H1 (cell line): ENCODE measurements around the gene SRGAP3. TPM values are rescaled to one million over a fixed set of nuclear protein-coding genes. Genes with fewer than 3 reads are reported as not detected.

Experiments
- CTCF ChIA-PET: fragments of 300-600 bp; sonication (Branson Sonifier 250); formaldehyde crosslinking; loops from one replicate; lab custom pipeline; 2021; ENCODE audit not compliant: partially characterized antibody; lab: Charles Lee
- POLR2A ChIA-PET: fragments of 300-600 bp; sonication (Branson Sonifier 250); formaldehyde crosslinking; loops from one replicate; lab custom pipeline; 2021; ENCODE audit warnings: inconsistent platforms; ENCODE audit not compliant: partially characterized antibody; lab: Charles Lee
- DNase-seq, 2 experiments: peaks; one replicate each; pipeline versions ENCODE4 v3.0.0 to v3.0.0-alpha.2; 2010 to 2022; ENCODE audit warnings: low spot score in 2 of 2, low read depth in 1 of 2, mixed read lengths in 1 of 2
- FAIRE-seq: peaks from 2 replicates; lab custom pipeline; 2011; peaks lifted over from hg19 to GRCh38; lab: Jason Lieb, UNC
- H2AFZ ChIP-seq: 2 replicates; pipeline ENCODE4 v1.8.1; 2012; ENCODE audit warnings: low read length, inconsistent platforms
- H2AK5ac ChIP-seq: 2 replicates; pipeline ENCODE4 v1.6.1; 2013; ENCODE audit warnings: low read depth, low read length
- H2BK120ac ChIP-seq: replicated peaks from 2 replicates; pipeline ENCODE3; 2013; ENCODE audit warnings: low read depth, low read length, inconsistent platforms
- H2BK12ac ChIP-seq: 2 replicates; pipeline ENCODE4 v1.6.1; 2013; ENCODE audit warnings: low read depth, low read length
- H2BK15ac ChIP-seq: 2 replicates; pipeline ENCODE4 v1.6.1; 2013; ENCODE audit warnings: low read length
- H2BK20ac ChIP-seq: 2 replicates; pipeline ENCODE4 v1.6.1; 2013; ENCODE audit warnings: low read length
- H2BK5ac ChIP-seq: 2 replicates; pipeline ENCODE4 v1.6.1; 2013; ENCODE audit warnings: low read depth, low read length
- H3K14ac ChIP-seq: 2 replicates; pipeline ENCODE4 v1.6.1; 2013; ENCODE audit warnings: inconsistent platforms; ENCODE audit not compliant: insufficient read length
- H3K18ac ChIP-seq: 2 replicates; pipeline ENCODE4 v1.6.1; 2013; ENCODE audit warnings: low read length; ENCODE audit errors: extremely low read depth
- H3K23ac ChIP-seq: 2 replicates; pipeline ENCODE4 v1.6.1; 2013; ENCODE audit warnings: inconsistent platforms; ENCODE audit not compliant: insufficient read length
- H3K23me2 ChIP-seq: 2 replicates; pipeline ENCODE4 v1.6.1; 2013; ENCODE audit warnings: low read depth, low read length
- H3K27ac ChIP-seq: 2 replicates; pipeline ENCODE4 v1.6.1; 2011; ENCODE audit warnings: low read depth, low read length, inconsistent platforms
- H3K27me3 ChIP-seq, 4 experiments: replicated peaks in 1 of 4; 1 replicate in 1 of 4; 2 replicates in 3 of 4; pipeline versions ENCODE4 v1.6.1 to v1.8.1; 2011 to 2013; ENCODE audit warnings: low read length in 3 of 4, mild to moderate bottlenecking in 3 of 4, inconsistent platforms in 2 of 4, mixed read lengths in 2 of 4, moderate library complexity in 1 of 4; ENCODE audit not compliant: control insufficient read depth in 3 of 4, insufficient read depth in 3 of 4; ENCODE audit errors: extremely low read depth in 1 of 4
- H3K36me3 ChIP-seq, 4 experiments: 2 replicates each; pipeline versions ENCODE4 v1.6.1 to v1.8.1; 2011 to 2013; ENCODE audit warnings: mild to moderate bottlenecking in 4 of 4, low read length in 3 of 4, moderate library complexity in 2 of 4, control low read depth in 1 of 4, inconsistent platforms in 1 of 4; ENCODE audit not compliant: insufficient read depth in 4 of 4, control insufficient read depth in 2 of 4
- H3K4ac ChIP-seq: replicated peaks from 2 replicates; pipeline ENCODE3; 2013; ENCODE audit warnings: low read length, low read depth, mixed read lengths, inconsistent platforms; ENCODE audit not compliant: insufficient read length
- H3K4me1 ChIP-seq, 4 experiments: replicated peaks in 1 of 4; 1 replicate in 1 of 4; 2 replicates in 3 of 4; pipeline versions ENCODE4 v1.6.1 to v1.8.1; 2011 to 2013; ENCODE audit warnings: low read length in 3 of 4, inconsistent platforms in 2 of 4, mixed read lengths in 1 of 4; ENCODE audit not compliant: insufficient read depth in 4 of 4, control insufficient read depth in 3 of 4
- H3K4me2 ChIP-seq, 2 experiments: 2 replicates each; pipeline versions ENCODE4 v1.6.1 to v1.8.1; 2011 to 2013; ENCODE audit warnings: low read depth in 2 of 2, low read length in 2 of 2, control low read depth in 1 of 2, inconsistent platforms in 1 of 2, mild to moderate bottlenecking in 1 of 2; ENCODE audit not compliant: insufficient read depth in 1 of 2
- H3K4me3 ChIP-seq, 4 experiments: fragments of 200-600, 300-600 bp in 1 of 4; sonication (generic), shearing (Covaris generic), sonication (Bioruptor Twin) in 1 of 4; 2 replicates each; pipeline versions ENCODE4 v1.5.1 to v1.8.1; 2011 to 2016; ENCODE audit warnings: low read length in 4 of 4, low read depth in 3 of 4, control low read depth in 2 of 4, inconsistent platforms in 2 of 4, mild to moderate bottlenecking in 2 of 4, mixed read lengths in 1 of 4, moderate library complexity in 1 of 4; ENCODE audit not compliant: insufficient read depth in 2 of 4; ENCODE audit errors: extremely low read depth in 1 of 4
- H3K56ac ChIP-seq: replicated peaks from 2 replicates; pipeline ENCODE3; 2013; ENCODE audit warnings: low read depth, mild to moderate bottlenecking, mixed read lengths, low read length, inconsistent platforms; ENCODE audit not compliant: insufficient read length
- H3K79me1 ChIP-seq: 2 replicates; pipeline ENCODE4 v1.6.1; 2013; ENCODE audit warnings: low read depth, low read length, control low read depth
- H3K79me2 ChIP-seq, 2 experiments: 2 replicates each; pipeline versions ENCODE4 v1.6.1 to v1.8.1; 2012 to 2013; ENCODE audit warnings: low read length in 2 of 2, mild to moderate bottlenecking in 2 of 2, inconsistent platforms in 1 of 2; ENCODE audit not compliant: insufficient read depth in 2 of 2, control insufficient read depth in 1 of 2
- H3K9ac ChIP-seq, 4 experiments: replicated peaks in 1 of 4; 1 replicate in 1 of 4; 2 replicates in 3 of 4; pipeline versions ENCODE4 v1.6.1 to v1.8.1; 2011 to 2013; ENCODE audit warnings: low read depth in 3 of 4, low read length in 3 of 4, control low read depth in 2 of 4, mild to moderate bottlenecking in 2 of 4, moderate library complexity in 2 of 4, inconsistent platforms in 1 of 4; ENCODE audit errors: extremely low read depth in 1 of 4
- H3K9me3 ChIP-seq, 2 experiments: 2 replicates each; pipeline versions ENCODE4 v1.6.1 to v1.8.1; 2012 to 2013; ENCODE audit warnings: mild to moderate bottlenecking in 2 of 2, moderate library complexity in 2 of 2, control low read depth in 1 of 2, inconsistent platforms in 1 of 2, low read depth in 1 of 2, low read length in 1 of 2, mixed read lengths in 1 of 2; ENCODE audit not compliant: insufficient read depth in 2 of 2
- H4K20me1 ChIP-seq, 2 experiments: replicated peaks in 1 of 2; 2 replicates each; pipeline versions ENCODE3 to v1.8.1; 2011 to 2013; ENCODE audit warnings: inconsistent platforms in 2 of 2, low read length in 2 of 2, mild to moderate bottlenecking in 1 of 2; ENCODE audit not compliant: insufficient read depth in 2 of 2, control insufficient read depth in 1 of 2
- H4K5ac ChIP-seq: 2 replicates; pipeline ENCODE4 v1.6.1; 2013; ENCODE audit warnings: low read length, low read depth, mixed read lengths, inconsistent platforms; ENCODE audit not compliant: insufficient read length
- H4K8ac ChIP-seq: 2 replicates; pipeline ENCODE4 v1.8.0; 2013; ENCODE audit warnings: mild to moderate bottlenecking, moderate library complexity, low read length, inconsistent platforms; ENCODE audit not compliant: insufficient read depth; ENCODE audit errors: extremely low read depth
- H4K91ac ChIP-seq: replicated peaks from 2 replicates; pipeline ENCODE3; 2013; ENCODE audit warnings: low read length, mixed read lengths, inconsistent platforms; ENCODE audit not compliant: insufficient read length
- CBX5 ChIP-seq: fragments of 300-800, 300-1000 bp; sonication (generic); IDR thresholded peaks from 2 replicates; pipeline ENCODE4 v1.7.1; 2016; ENCODE audit warnings: antibody characterized with exemption, low read length, low read depth
- CEBPB ChIP-seq: IDR thresholded peaks from 2 replicates; pipeline ENCODE4 v1.6.1; 2012; ENCODE audit warnings: low read depth, low read length
- FOSL1 ChIP-seq: IDR thresholded peaks from 2 replicates; pipeline ENCODE4 v1.6.1; 2011; ENCODE audit warnings: mild to moderate bottlenecking, low read depth, low read length, moderate library complexity; ENCODE audit not compliant: insufficient read depth
- GABPA ChIP-seq: IDR thresholded peaks from 2 replicates; pipeline ENCODE4 v1.6.1; 2011; ENCODE audit warnings: mild to moderate bottlenecking, low read length, moderate library complexity, borderline replicate concordance; ENCODE audit not compliant: insufficient read depth
- JUND ChIP-seq: IDR thresholded peaks from 2 replicates; pipeline ENCODE4 v1.6.1; 2011; ENCODE audit warnings: mild to moderate bottlenecking, improper control_type of control experiment, low read length
- KDM4A ChIP-seq: IDR thresholded peaks from one replicate; pipeline ENCODE4 v1.7.1; 2012; ENCODE audit warnings: low read depth, mild to moderate bottlenecking, moderate library complexity, low read length, inconsistent platforms; ENCODE audit not compliant: severe bottlenecking
- POLR2A ChIP-seq, 2 experiments: IDR thresholded peaks; 1 replicate in 1 of 2; 2 replicates in 1 of 2; pipeline ENCODE4 v1.6.1; 2011; ENCODE audit warnings: low read depth in 2 of 2, low read length in 2 of 2, mild to moderate bottlenecking in 2 of 2; ENCODE audit errors: control extremely low read depth in 1 of 2
- POLR2AphosphoS5 ChIP-seq: IDR thresholded peaks from 2 replicates; pipeline ENCODE4 v1.6.1; 2011; ENCODE audit warnings: low read depth, low read length
- POU5F1 ChIP-seq: IDR thresholded peaks from 2 replicates; pipeline ENCODE4 v1.6.1; 2011; ENCODE audit warnings: low read depth, mild to moderate bottlenecking, low read length, moderate library complexity
- RFX5 ChIP-seq: IDR thresholded peaks from 2 replicates; pipeline ENCODE4 v1.6.1; 2011; ENCODE audit warnings: low read depth, low read length, improper control_type of control experiment, borderline replicate concordance
- SIN3A ChIP-seq, 2 experiments: IDR thresholded peaks in 1 of 2; conservative IDR thresholded peaks in 1 of 2; 2 replicates each; pipeline ENCODE4 v1.6.1; 2011 to 2012; ENCODE audit warnings: low read length in 2 of 2, improper control_type of control experiment in 1 of 2, low read depth in 1 of 2, mild to moderate bottlenecking in 1 of 2
- SIX5 ChIP-seq: IDR thresholded peaks from 2 replicates; pipeline ENCODE4 v1.6.1; 2011; ENCODE audit warnings: mild to moderate bottlenecking, low read depth, low read length
- SP1 ChIP-seq: IDR thresholded peaks from 2 replicates; pipeline ENCODE4 v1.6.1; 2011; ENCODE audit warnings: low read depth, low read length
- SP2 ChIP-seq: IDR thresholded peaks from 2 replicates; pipeline ENCODE4 v1.6.1; 2012; ENCODE audit warnings: mild to moderate bottlenecking, low read length, inconsistent platforms
- WGBS, 2 experiments: shearing (Covaris generic) in 1 of 2; methylation state at CpG; one replicate each; pipeline versions ENCODE4 v1.1.6 to v1.1.7; 2013 to 2015; ENCODE audit warnings: low lambda C conversion rate in 2 of 2, mixed read lengths in 2 of 2, inconsistent platforms in 1 of 2, low coverage in 1 of 2, missing lambda C conversion rate in 1 of 2; ENCODE audit not compliant: insufficient replicate concordance in 2 of 2, insufficient coverage in 1 of 2, insufficient read length in 1 of 2; ENCODE audit errors: extremely low coverage in 1 of 2, missing lambda C conversion rate in 1 of 2; 5-methylcytosine and 5-hydroxymethylcytosine counted together
- polyA plus RNA-seq, 7 experiments: library from polyadenylated mRNA; depleted of rRNA in 3 of 7; stranded (reverse) in 5 of 7; unstranded in 2 of 7; fragments of >200 nt in 5 of 7; fragments of 200-250 nt in 2 of 7; gene quantifications; 1 replicate in 5 of 7; 2 replicates in 1 of 7; 4 replicates in 1 of 7; pipeline versions ENCODE4 v1.2.1 to v1.2.3, GENCODE V29; 2011 to 2013; ENCODE audit warnings: missing spikeins in 2 of 7, mixed read lengths in 2 of 7
- total RNA-seq: library from RNA; stranded (reverse); fragmentation: NEBNext Ultra II Directional; extraction: Animal tissue kit (Norgen Biotek cat#: 25700); gene quantifications from 2 replicates; pipeline ENCODE4 v1.2.1, GENCODE V29; 2021
- TF ChIP-seq, protein P1 (sequence below): IDR thresholded peaks from 2 replicates; pipeline ENCODE4 v1.6.1; 2011; ENCODE audit warnings: low read depth, mild to moderate bottlenecking, low read length; ENCODE audit not compliant: insufficient read depth

SRGAP3 gene
- total and polyA plus RNA-seq, 2 of the 8 experiments (the other 6 are each of a cell fraction or from before 2014, with no cell fraction given): 5.8 to 11.4 TPM

DNA sequence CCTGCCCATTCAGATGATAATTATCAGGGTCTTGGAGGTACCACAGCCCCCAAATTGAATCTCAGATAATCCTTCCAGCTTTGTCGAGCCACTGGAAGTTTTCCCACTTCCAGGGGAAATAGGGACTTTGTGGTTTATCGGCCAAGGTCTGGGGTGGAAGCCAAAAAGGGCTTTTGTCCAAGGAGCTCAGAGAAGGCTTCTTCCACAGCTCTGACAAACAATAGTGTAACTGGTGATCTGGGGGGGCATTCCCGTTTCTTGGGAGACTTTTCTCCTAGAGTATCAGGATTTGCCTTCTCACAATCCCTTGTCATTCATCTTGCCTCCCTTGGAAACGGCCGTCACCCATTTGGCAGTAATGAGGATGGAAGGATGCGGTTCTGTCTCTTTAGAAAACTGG, 18.4 kb downstream of the SRGAP3 start:
- no peak overlapping the region for H3K4me3 ChIP-seq
- CTCF ChIA-PET: no interaction called here
- TF ChIP-seq POLR2A (IDR thresholded peaks at IDR 0.05; ENCODE audit: control extremely low read depth in 1 of 2, low read depth in 2 of 2, low read length in 2 of 2): no peak
- TF ChIP-seq SIX5: no peak
- no peak for TF ChIP-seq JUND
- TF ChIP-seq POU5F1: no peak
- TF ChIP-seq SP2: no peak
- TF ChIP-seq RFX5: no peak
- TF ChIP-seq FOSL1: no peak
- TF ChIP-seq GABPA: no peak
- no peak for TF ChIP-seq SP1
- TF ChIP-seq CEBPB: no peak
- no peak for TF ChIP-seq POLR2AphosphoS5
- TF ChIP-seq KDM4A: no peak
- no peak for TF ChIP-seq SIN3A (conservative IDR thresholded peaks at IDR 0.05 in 1 of 2, IDR thresholded peaks at IDR 0.05 in 1 of 2; ENCODE audit: low read depth in 1 of 2, low read length in 2 of 2)
- TF ChIP-seq, protein P1, sequence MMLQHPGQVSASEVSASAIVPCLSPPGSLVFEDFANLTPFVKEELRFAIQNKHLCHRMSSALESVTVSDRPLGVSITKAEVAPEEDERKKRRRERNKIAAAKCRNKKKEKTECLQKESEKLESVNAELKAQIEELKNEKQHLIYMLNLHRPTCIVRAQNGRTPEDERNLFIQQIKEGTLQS: no peak
- no peak for TF ChIP-seq CBX5

More for the DNA sequence above, 18.4 kb downstream of the SRGAP3 start:
- no peak overlapping the region for H3K56ac ChIP-seq
- H3K79me1 ChIP-seq: no peaks in the 10 kb centered on the region
- H3K23me2 ChIP-seq: no peaks in the 10 kb centered on the region
- H3K18ac ChIP-seq: no peak overlapping the region
- H3K27me3 ChIP-seq: no peaks in the 10 kb centered on the region
- no peak overlapping the region for H3K23ac ChIP-seq
- POLR2A ChIA-PET: interaction anchor here (1.1 kb wide), 1 partner anchor 18 kb away, joined by 3 read pairs; the partner anchor contains the start of gene SRGAP3
- H4K8ac ChIP-seq: no peak overlapping the region
- H2BK5ac ChIP-seq: no peak overlapping the region
- no peak overlapping the region for H2AK5ac ChIP-seq
- H3K9me3 ChIP-seq: no peaks in the 10 kb centered on the region
- FAIRE-seq (no peak), DNase-seq (no peak)
- H3K79me2 ChIP-seq: no peaks in the 10 kb centered on the region
- H4K20me1 ChIP-seq: no peaks in the 10 kb centered on the region
- H2BK20ac ChIP-seq: no peak overlapping the region
- H3K4me1 ChIP-seq: peaks cover 6 to 21% (median 13%) of the 10 kb centered on the region in 4 experiments; a peak in 6 of 7 replicates
- no peak overlapping the region for H3K9ac ChIP-seq
- 81% methylated on average over 6 of the region's 6 CpGs; no CpG with 5 or more reads in 1 of the 2 experiments for WGBS, 2 experiments
- H4K5ac ChIP-seq: no peak overlapping the region
- H2BK120ac ChIP-seq: no peak overlapping the region
- no peak overlapping the region for H3K27ac ChIP-seq
- no peak overlapping the region for H2BK12ac ChIP-seq
- peak overlapping the region in 1 of 2 experiments; percentile 26; a peak in 1 of 4 replicates for H3K4me2 ChIP-seq
- no peak overlapping the region for H2BK15ac ChIP-seq
- no peaks in the 10 kb centered on the region for H3K36me3 ChIP-seq
- no peak overlapping the region for H3K4ac ChIP-seq
- H3K14ac ChIP-seq: no peak overlapping the region
- no peak overlapping the region for H4K91ac ChIP-seq
- no peak overlapping the region for H2AFZ ChIP-seq
